Fibroblast of pulmonary artery (primary cell): ENCODE results near the gene USP11.

Experiments used
- DNase-seq: peaks from one replicate; pipeline ENCODE4 v3.0.0-alpha.2; 2010; ENCODE audit warnings: low read depth
- H3K4me3 ChIP-seq: replicated peaks from 2 replicates; pipeline ENCODE4 v1.5.1; 2011; ENCODE audit warnings: low read depth, mild to moderate bottlenecking, control low read depth, low read length, moderate library complexity
- CTCF ChIP-seq: IDR thresholded peaks from 2 replicates; pipeline ENCODE4 v1.5.1; 2011; ENCODE audit warnings: mild to moderate bottlenecking, control low read depth, low read length, inconsistent platforms; ENCODE audit errors: missing control alignments

USP11 gene

DNA sequence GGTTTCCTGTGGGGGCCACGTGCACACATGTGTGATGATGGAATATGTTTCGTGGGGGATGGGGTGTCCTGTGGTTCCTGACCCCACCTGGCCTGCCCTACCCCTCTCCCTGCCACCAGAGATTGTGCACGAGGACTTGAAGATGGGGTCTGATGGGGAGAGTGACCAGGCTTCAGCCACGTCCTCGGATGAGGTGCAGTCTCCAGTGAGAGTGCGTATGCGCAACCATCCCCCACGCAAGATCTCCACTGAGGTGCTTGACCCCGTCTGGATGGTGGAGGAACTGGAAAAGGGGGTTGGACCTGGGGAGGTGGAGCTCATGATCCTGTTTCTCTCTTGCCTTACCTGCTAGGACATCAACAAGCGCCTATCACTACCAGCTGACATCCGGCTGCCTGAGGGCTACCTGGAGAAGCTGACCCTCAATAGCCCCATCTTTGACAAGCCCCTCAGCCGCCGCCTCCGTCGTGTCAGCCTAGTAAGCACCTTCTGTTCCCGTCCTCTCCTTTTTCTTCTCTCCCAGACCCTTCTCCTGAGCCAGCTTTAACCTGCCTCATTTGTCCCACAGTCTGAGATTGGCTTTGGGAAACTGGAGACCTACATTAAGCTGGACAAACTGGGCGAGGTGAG, 8.4 kb upstream of the USP11 start:
- no peak for DNase-seq
- H3K4me3 ChIP-seq, result no peak overlapping the region

GRCh38 chrX:47224896-47225290, 7.9 kb upstream of the USP11 start:
- DNase-seq, result no peak
- no peak overlapping the region for H3K4me3 ChIP-seq
- no peak for TF ChIP-seq CTCF

More for the DNA sequence above, 8.4 kb upstream of the USP11 start:
- TF ChIP-seq CTCF, result no peak

GRCh38 chrX:47226071-47226470, 6.7 kb upstream of the USP11 start:
- H3K4me3 ChIP-seq, result no peak overlapping the region
- TF ChIP-seq CTCF, result no peak
- DNase-seq, result no peak

DNA sequence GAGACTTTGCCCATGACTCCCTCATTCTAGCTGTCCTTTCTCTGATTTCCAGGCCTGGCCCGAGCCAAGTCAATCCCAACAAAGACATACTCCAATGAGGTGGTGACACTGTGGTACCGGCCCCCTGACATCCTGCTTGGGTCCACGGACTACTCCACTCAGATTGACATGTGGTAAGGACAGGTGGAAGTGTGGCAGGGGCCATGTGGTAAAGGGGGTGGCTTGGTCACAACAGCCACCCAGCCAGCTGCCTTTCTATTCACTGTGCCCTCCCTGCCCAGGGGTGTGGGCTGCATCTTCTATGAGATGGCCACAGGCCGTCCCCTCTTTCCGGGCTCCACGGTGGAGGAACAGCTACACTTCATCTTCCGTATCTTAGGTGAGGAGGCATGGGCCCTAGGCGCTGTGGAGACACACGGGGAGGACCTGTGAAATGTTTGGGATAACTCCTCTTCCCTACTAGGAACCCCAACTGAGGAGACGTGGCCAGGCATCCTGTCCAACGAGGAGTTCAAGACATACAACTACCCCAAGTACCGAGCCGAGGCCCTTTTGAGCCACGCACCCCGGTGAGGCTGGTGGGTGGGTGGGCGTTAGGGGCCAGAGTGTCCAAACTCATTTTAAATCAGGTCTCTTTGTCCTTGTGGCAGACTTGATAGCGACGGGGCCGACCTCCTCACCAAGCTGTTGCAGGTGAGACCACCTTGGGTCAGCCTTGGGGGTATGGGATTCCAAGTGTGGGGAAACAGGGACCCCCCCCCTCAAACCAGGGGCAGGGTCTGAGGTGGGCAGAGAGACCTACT, 6.1 kb upstream of the USP11 start:
- DNase-seq, result no peak
- no peak for TF ChIP-seq CTCF
- no peak overlapping the region for H3K4me3 ChIP-seq

DNA sequence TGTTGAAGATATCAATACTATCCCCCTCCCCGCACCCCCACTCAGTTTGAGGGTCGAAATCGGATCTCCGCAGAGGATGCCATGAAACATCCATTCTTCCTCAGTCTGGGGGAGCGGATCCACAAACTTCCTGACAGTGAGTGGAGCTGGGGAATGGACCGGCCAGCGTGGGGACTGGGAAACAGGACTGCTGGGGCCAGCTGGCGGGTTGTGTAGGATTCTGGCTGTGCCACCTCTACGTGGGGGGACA, 5.5 kb upstream of the USP11 start:
- no peak for TF ChIP-seq CTCF
- no peak overlapping the region for H3K4me3 ChIP-seq
- DNase-seq, result no peak

DNA sequence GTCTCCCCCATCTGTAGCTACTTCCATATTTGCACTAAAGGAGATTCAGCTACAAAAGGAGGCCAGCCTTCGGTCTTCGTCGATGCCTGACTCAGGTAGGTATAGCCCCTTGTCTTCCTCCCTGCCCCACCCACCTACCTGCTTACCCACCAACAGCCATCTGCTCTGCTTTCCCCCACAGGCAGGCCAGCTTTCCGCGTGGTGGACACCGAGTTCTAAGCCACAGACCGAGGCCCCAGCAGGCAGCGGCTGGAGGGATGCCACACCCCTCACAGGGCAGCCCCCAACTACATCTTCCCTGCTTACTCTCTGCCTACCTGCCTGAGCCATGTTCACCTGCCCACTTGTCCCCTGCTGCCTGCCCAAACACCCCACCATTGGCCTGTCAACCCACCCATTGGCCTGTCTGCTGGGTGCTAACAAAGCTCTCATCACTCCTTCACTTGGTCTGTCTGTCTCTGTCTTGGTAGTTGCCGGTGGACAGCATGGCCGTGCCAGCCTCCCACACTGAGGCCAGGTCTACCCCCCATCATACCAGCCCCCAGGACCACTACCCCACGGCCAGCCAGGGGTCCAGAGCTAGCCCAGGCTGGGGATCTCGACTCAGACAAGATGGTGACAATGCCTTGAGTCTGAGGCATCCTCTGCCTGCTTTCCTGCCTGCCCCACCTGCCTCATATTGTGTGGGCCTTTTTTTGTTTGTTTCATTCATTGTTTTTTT, 4.1 kb upstream of the USP11 start:
- H3K4me3 ChIP-seq, result no peak overlapping the region
- TF ChIP-seq CTCF, result no peak
- no peak for DNase-seq

DNA sequence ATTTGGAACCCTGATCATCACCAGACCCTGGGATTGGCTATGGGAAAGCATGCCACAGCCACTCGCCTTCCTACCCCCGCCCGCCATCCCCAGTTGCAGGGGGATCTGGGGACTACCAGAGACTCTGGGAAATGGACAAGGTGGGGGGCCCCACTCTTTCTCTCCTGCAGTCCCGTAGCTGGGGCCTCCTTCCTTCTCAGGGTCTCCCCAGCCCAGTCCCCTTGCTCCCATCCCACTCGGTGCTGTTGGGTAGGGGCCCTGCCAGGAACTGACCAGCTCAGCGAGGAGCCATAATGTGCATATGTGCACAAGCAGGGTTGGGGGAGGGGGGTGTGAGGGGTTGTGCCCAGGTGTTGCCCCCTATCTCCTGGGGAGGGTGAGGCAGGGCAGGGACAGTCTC, 3.4 kb upstream of the USP11 start:
- H3K4me3 ChIP-seq, result no peak overlapping the region
- DNase-seq, result no peak
- TF ChIP-seq CTCF, result no peak
